SW 1271 (cell line): Measurements from ENCODE around the gene BABAM2.

ENCODE experiments used
- DNase-seq, 2 experiments: peaks; one replicate each; lab custom pipeline; 2025; lab: John Stamatoyannopoulos, UW

Gene BABAM2

GRCh38 chr2:27911458-27912210 lies 21.1 kb downstream of the BABAM2 start:
- no peak for DNase-seq

- DNase-seq: no peak
These were observed 22.0 kb downstream of the BABAM2 start for GRCh38 chr2:27912512-27912911.

- no peak for DNase-seq
These were observed 23.7 kb downstream of the BABAM2 start for GRCh38 chr2:27914041-27914804.

GRCh38 chr2:27914805-27915175 lies 24.3 kb downstream of the BABAM2 start:
- no peak for DNase-seq

- DNase-seq: no peak
These were observed 24.7 kb downstream of the BABAM2 start for GRCh38 chr2:27915191-27915590.

GRCh38 chr2:27915874-27916273 lies 25.3 kb downstream of the BABAM2 start:
- no peak for DNase-seq

- DNase-seq: no peak
These were observed 25.9 kb downstream of the BABAM2 start for GRCh38 chr2:27916293-27916995.

- peak in 1 of 2 experiments; percentile 56 for DNase-seq
These were observed 29.8 kb downstream of the BABAM2 start for GRCh38 chr2:27920148-27920885.

GRCh38 chr2:27921424-27921823 lies 30.9 kb downstream of the BABAM2 start:
- DNase-seq: no peak

GRCh38 chr2:27921880-27922547 lies 31.5 kb downstream of the BABAM2 start:
- no peak for DNase-seq

GRCh38 chr2:27922842-27923241 lies 32.3 kb downstream of the BABAM2 start:
- no peak for DNase-seq

- no peak for DNase-seq
These were observed 35.4 kb downstream of the BABAM2 start for GRCh38 chr2:27925766-27926472.

GRCh38 chr2:27929916-27930486 lies 39.5 kb downstream of the BABAM2 start:
- DNase-seq: no peak

GRCh38 chr2:27931361-27931950 lies 40.9 kb downstream of the BABAM2 start:
- DNase-seq: no peak

GRCh38 chr2:27932396-27932795 lies 41.9 kb downstream of the BABAM2 start:
- DNase-seq: peak in 1 of 2 experiments; percentile 66

GRCh38 chr2:27935026-27935425 lies 44.5 kb downstream of the BABAM2 start:
- no peak for DNase-seq

GRCh38 chr2:27940090-27940671 lies 49.7 kb downstream of the BABAM2 start:
- DNase-seq: no peak

GRCh38 chr2:27940982-27941381 lies 50.5 kb downstream of the BABAM2 start:
- DNase-seq: no peak

GRCh38 chr2:27942612-27943547 lies 52.4 kb downstream of the BABAM2 start:
- DNase-seq: no peak
